ENCODE measurements around the gene PGK2. TPM values are rescaled to one million over a fixed set of nuclear protein-coding genes. Genes with fewer than 3 reads are reported as not detected.
"Not testable (repeated sequence)": the region's sequence is repeated elsewhere in the genome, so short reads cannot be mapped to it uniquely, and the experiment has no call there.

Gene PGK2
- total and polyA plus RNA-seq, 4 donors: not detected

- DNase-seq (ENCODE audit: low read depth in 4 of 6, low spot score in 6 of 6); H3K4me3 ChIP-seq (ENCODE audit: low read depth, low read length); H3K27me3 ChIP-seq (ENCODE audit: control insufficient read depth, insufficient read depth, low read length); H3K9me3 ChIP-seq (ENCODE audit: control insufficient read depth, insufficient read depth, low read length); H3K4me1 ChIP-seq (ENCODE audit: control insufficient read depth, insufficient read depth, low read length); H3K27ac ChIP-seq (ENCODE audit: low read depth, low read length); H3K36me3 ChIP-seq (ENCODE audit: control insufficient read depth, insufficient read depth, low read length): not testable (repeated sequence)
- WGBS (ENCODE audit: insufficient coverage): 90% methylated on average over 18 of the region's 21 CpGs
Observed at GRCh38 chr6:49796842-49797455, 9.9 kb upstream of the PGK2 start.

- H3K27ac ChIP-seq (ENCODE audit: low read depth, low read length): no peak overlapping the region
- 80% methylated on average over 1 of the region's 2 CpGs for WGBS (ENCODE audit: insufficient coverage)
Observed at GRCh38 chr6:49790341-49790740, 3.3 kb upstream of the PGK2 start.

GRCh38 chr6:49784272-49784671, 2.8 kb downstream of the PGK2 start:
- no peak overlapping the region for H3K4me3 ChIP-seq (ENCODE audit: low read depth, low read length)
- no peaks in the 10 kb centered on the region for H3K4me1 ChIP-seq (ENCODE audit: control insufficient read depth, insufficient read depth, low read length)
- H3K36me3 ChIP-seq (ENCODE audit: control insufficient read depth, insufficient read depth, low read length): no peaks in the 10 kb centered on the region
- no peaks in the 10 kb centered on the region for H3K27me3 ChIP-seq (ENCODE audit: control insufficient read depth, insufficient read depth, low read length)
- DNase-seq (ENCODE audit: low read depth in 4 of 6, low spot score in 6 of 6): no peak
- no peak overlapping the region for H3K27ac ChIP-seq (ENCODE audit: low read depth, low read length)
- no peaks in the 10 kb centered on the region for H3K9me3 ChIP-seq (ENCODE audit: control insufficient read depth, insufficient read depth, low read length)

More at GRCh38 chr6:49790341-49790740, 3.3 kb upstream of the PGK2 start:
- no peak overlapping the region for H3K4me3 ChIP-seq (ENCODE audit: low read depth, low read length)
- H3K36me3 ChIP-seq (ENCODE audit: control insufficient read depth, insufficient read depth, low read length): no peaks in the 10 kb centered on the region
- DNase-seq (ENCODE audit: low read depth in 4 of 6, low spot score in 6 of 6): no peak
- no peaks in the 10 kb centered on the region for H3K9me3 ChIP-seq (ENCODE audit: control insufficient read depth, insufficient read depth, low read length)
- H3K4me1 ChIP-seq (ENCODE audit: control insufficient read depth, insufficient read depth, low read length): no peaks in the 10 kb centered on the region
- H3K27me3 ChIP-seq (ENCODE audit: control insufficient read depth, insufficient read depth, low read length): no peaks in the 10 kb centered on the region

GRCh38 chr6:49782725-49783124, 4.4 kb downstream of the PGK2 start:
- no peak for DNase-seq (ENCODE audit: low read depth in 4 of 6, low spot score in 6 of 6)
- H3K4me3 ChIP-seq (ENCODE audit: low read depth, low read length): no peak overlapping the region
- no peak overlapping the region for H3K27ac ChIP-seq (ENCODE audit: low read depth, low read length)
- H3K9me3 ChIP-seq (ENCODE audit: control insufficient read depth, insufficient read depth, low read length): no peaks in the 10 kb centered on the region
- WGBS (ENCODE audit: insufficient coverage): 100% methylated on average over 2 of the region's 7 CpGs
- H3K27me3 ChIP-seq (ENCODE audit: control insufficient read depth, insufficient read depth, low read length): no peaks in the 10 kb centered on the region
- no peaks in the 10 kb centered on the region for H3K4me1 ChIP-seq (ENCODE audit: control insufficient read depth, insufficient read depth, low read length)
- no peaks in the 10 kb centered on the region for H3K36me3 ChIP-seq (ENCODE audit: control insufficient read depth, insufficient read depth, low read length)

GRCh38 chr6:49782293-49782692, 4.8 kb downstream of the PGK2 start:
- Histone ChIP-seq H3K4me1 (ENCODE audit: control insufficient read depth, insufficient read depth, low read length) (no peaks in the 10 kb centered on the region), H3K36me3 (ENCODE audit: control insufficient read depth, insufficient read depth, low read length) (no peaks in the 10 kb centered on the region), H3K9me3 (ENCODE audit: control insufficient read depth, insufficient read depth, low read length) (no peaks in the 10 kb centered on the region), H3K4me3 (ENCODE audit: low read depth, low read length) (no peak overlapping the region), H3K27me3 (ENCODE audit: control insufficient read depth, insufficient read depth, low read length) (no peaks in the 10 kb centered on the region), H3K27ac (ENCODE audit: low read depth, low read length) (no peak overlapping the region)
- no CpG with 5 or more reads among the region's 1 CpG for WGBS (ENCODE audit: insufficient coverage)
- DNase-seq (ENCODE audit: low read depth in 4 of 6, low spot score in 6 of 6): no peak

GRCh38 chr6:49776444-49776843, 10.6 kb downstream of the PGK2 start:
- H3K4me1 ChIP-seq (ENCODE audit: control insufficient read depth, insufficient read depth, low read length): no peaks in the 10 kb centered on the region
- WGBS (ENCODE audit: insufficient coverage): no CpG with 5 or more reads among the region's 1 CpG
- no peaks in the 10 kb centered on the region for H3K27me3 ChIP-seq (ENCODE audit: control insufficient read depth, insufficient read depth, low read length)
- H3K27ac ChIP-seq (ENCODE audit: low read depth, low read length): no peak overlapping the region
- H3K36me3 ChIP-seq (ENCODE audit: control insufficient read depth, insufficient read depth, low read length): no peaks in the 10 kb centered on the region
- DNase-seq (ENCODE audit: low read depth in 4 of 6, low spot score in 6 of 6): no peak
- no peak overlapping the region for H3K4me3 ChIP-seq (ENCODE audit: low read depth, low read length)
- H3K9me3 ChIP-seq (ENCODE audit: control insufficient read depth, insufficient read depth, low read length): peaks cover 1% of the 10 kb centered on the region

- peaks cover 1% of the 10 kb centered on the region for H3K9me3 ChIP-seq (ENCODE audit: control insufficient read depth, insufficient read depth, low read length)
- no peaks in the 10 kb centered on the region for H3K4me1 ChIP-seq (ENCODE audit: control insufficient read depth, insufficient read depth, low read length)
- H3K36me3 ChIP-seq (ENCODE audit: control insufficient read depth, insufficient read depth, low read length): no peaks in the 10 kb centered on the region
- no peak overlapping the region for H3K4me3 ChIP-seq (ENCODE audit: low read depth, low read length)
- no peak for DNase-seq (ENCODE audit: low read depth in 4 of 6, low spot score in 6 of 6)
- no peak overlapping the region for H3K27ac ChIP-seq (ENCODE audit: low read depth, low read length)
- no peaks in the 10 kb centered on the region for H3K27me3 ChIP-seq (ENCODE audit: control insufficient read depth, insufficient read depth, low read length)
Observed at GRCh38 chr6:49775043-49775442, 12.0 kb downstream of the PGK2 start.

- Histone ChIP-seq H3K27me3 (ENCODE audit: control insufficient read depth, insufficient read depth, low read length) (no peaks in the 10 kb centered on the region), H3K4me3 (ENCODE audit: low read depth, low read length) (no peak overlapping the region), H3K9me3 (ENCODE audit: control insufficient read depth, insufficient read depth, low read length) (peaks cover 1% of the 10 kb centered on the region), H3K36me3 (ENCODE audit: control insufficient read depth, insufficient read depth, low read length) (no peaks in the 10 kb centered on the region), H3K27ac (ENCODE audit: low read depth, low read length) (no peak overlapping the region), H3K4me1 (ENCODE audit: control insufficient read depth, insufficient read depth, low read length) (no peaks in the 10 kb centered on the region)
- 86% methylated on average over 3 of the region's 5 CpGs for WGBS (ENCODE audit: insufficient coverage)
- DNase-seq (ENCODE audit: low read depth in 4 of 6, low spot score in 6 of 6): no peak
Observed at GRCh38 chr6:49772285-49772684, 14.8 kb downstream of the PGK2 start.

GRCh38 chr6:49766762-49767161, 20.3 kb downstream of the PGK2 start:
- DNase-seq (ENCODE audit: low read depth in 4 of 6, low spot score in 6 of 6): no peak
- no peaks in the 10 kb centered on the region for H3K9me3 ChIP-seq (ENCODE audit: control insufficient read depth, insufficient read depth, low read length)
- 83% methylated on average over 1 of the region's 2 CpGs for WGBS (ENCODE audit: insufficient coverage)
- H3K4me3 ChIP-seq (ENCODE audit: low read depth, low read length): no peak overlapping the region
- H3K27ac ChIP-seq (ENCODE audit: low read depth, low read length): no peak overlapping the region
- no peaks in the 10 kb centered on the region for H3K36me3 ChIP-seq (ENCODE audit: control insufficient read depth, insufficient read depth, low read length)
- no peaks in the 10 kb centered on the region for H3K27me3 ChIP-seq (ENCODE audit: control insufficient read depth, insufficient read depth, low read length)
- H3K4me1 ChIP-seq (ENCODE audit: control insufficient read depth, insufficient read depth, low read length): no peaks in the 10 kb centered on the region

GRCh38 chr6:49764571-49765236, 22.4 kb downstream of the PGK2 start:
- DNase-seq (ENCODE audit: low read depth in 4 of 6, low spot score in 6 of 6): no peak
- no peaks in the 10 kb centered on the region for H3K27me3 ChIP-seq (ENCODE audit: control insufficient read depth, insufficient read depth, low read length)
- no peaks in the 10 kb centered on the region for H3K9me3 ChIP-seq (ENCODE audit: control insufficient read depth, insufficient read depth, low read length)
- WGBS (ENCODE audit: insufficient coverage): 0% methylated on average over 1 of the region's 2 CpGs
- H3K27ac ChIP-seq (ENCODE audit: low read depth, low read length): no peak overlapping the region
- H3K4me3 ChIP-seq (ENCODE audit: low read depth, low read length): no peak overlapping the region
- no peaks in the 10 kb centered on the region for H3K36me3 ChIP-seq (ENCODE audit: control insufficient read depth, insufficient read depth, low read length)
- no peaks in the 10 kb centered on the region for H3K4me1 ChIP-seq (ENCODE audit: control insufficient read depth, insufficient read depth, low read length)
